ENCODE data around the gene CYTL1. TPM values are rescaled to one million over a fixed set of nuclear protein-coding genes. Genes with fewer than 3 reads are reported as not detected.

Gene CYTL1
- total RNA-seq, 1 experiment from 2014 or later, result not detected

DNA sequence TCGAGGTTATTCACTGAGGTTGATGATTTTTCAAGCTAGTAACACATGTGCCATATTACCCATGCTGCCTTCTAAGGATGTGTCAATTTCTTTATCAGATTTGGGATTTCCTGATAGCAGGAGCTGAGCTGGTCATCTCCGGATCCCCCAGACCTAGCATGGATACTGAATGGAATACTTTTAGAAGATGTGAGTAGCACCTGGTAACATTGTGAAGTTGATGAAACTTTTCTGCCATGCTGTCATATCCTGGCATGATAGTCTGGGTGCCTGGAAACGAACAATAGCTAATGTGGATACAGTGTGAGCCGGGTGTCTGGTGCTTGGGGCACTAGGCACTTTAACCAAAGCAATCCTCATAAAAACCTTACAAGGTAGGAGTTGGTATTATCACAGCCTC lies 11.0 kb upstream of the CYTL1 start:
- Histone ChIP-seq H3K27ac (ENCODE audit: low read length) (no peak overlapping the region), H3K4me2 (ENCODE audit: low read length) (no peak overlapping the region), H3K27me3 (ENCODE audit: low read length) (peaks cover 7% of the 10 kb centered on the region), H3K4me3 (ENCODE audit: low read length) (no peak overlapping the region), H4K20me1 (ENCODE audit: low read length) (no peaks in the 10 kb centered on the region), H3K9ac (ENCODE audit: low read length) (no peak overlapping the region), H3K4me1 (ENCODE audit: insufficient read depth, low read length) (no peaks in the 10 kb centered on the region), H3K9me2 (replicated peaks; ENCODE audit: low read length) (no peaks in the 10 kb centered on the region), H3K79me2 (ENCODE audit: low read length) (no peaks in the 10 kb centered on the region), H3K9me3 (ENCODE audit: low read length) (no peaks in the 10 kb centered on the region), H3F3A (ENCODE audit: low read length, unreplicated experiment) (no peaks in the 10 kb centered on the region), H2AFZ (ENCODE audit: low read length) (no peak overlapping the region), H3K36me3 (ENCODE audit: low read depth, low read length) (no peaks in the 10 kb centered on the region)
- TF ChIP-seq EZH2 (IDR thresholded peaks at IDR 0.05; ENCODE audit: low read length, unreplicated experiment) (no peak), EZH2phosphoT487 (IDR thresholded peaks at IDR 0.05; ENCODE audit: borderline replicate concordance, low read length) (no peak)
- TF ChIP-seq, protein P1, sequence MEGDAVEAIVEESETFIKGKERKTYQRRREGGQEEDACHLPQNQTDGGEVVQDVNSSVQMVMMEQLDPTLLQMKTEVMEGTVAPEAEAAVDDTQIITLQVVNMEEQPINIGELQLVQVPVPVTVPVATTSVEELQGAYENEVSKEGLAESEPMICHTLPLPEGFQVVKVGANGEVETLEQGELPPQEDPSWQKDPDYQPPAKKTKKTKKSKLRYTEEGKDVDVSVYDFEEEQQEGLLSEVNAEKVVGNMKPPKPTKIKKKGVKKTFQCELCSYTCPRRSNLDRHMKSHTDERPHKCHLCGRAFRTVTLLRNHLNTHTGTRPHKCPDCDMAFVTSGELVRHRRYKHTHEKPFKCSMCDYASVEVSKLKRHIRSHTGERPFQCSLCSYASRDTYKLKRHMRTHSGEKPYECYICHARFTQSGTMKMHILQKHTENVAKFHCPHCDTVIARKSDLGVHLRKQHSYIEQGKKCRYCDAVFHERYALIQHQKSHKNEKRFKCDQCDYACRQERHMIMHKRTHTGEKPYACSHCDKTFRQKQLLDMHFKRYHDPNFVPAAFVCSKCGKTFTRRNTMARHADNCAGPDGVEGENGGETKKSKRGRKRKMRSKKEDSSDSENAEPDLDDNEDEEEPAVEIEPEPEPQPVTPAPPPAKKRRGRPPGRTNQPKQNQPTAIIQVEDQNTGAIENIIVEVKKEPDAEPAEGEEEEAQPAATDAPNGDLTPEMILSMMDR (conservative IDR thresholded peaks at IDR 0.05; ENCODE audit: low read depth, low read length), result no peak
- no peak for DNase-seq
- intact Hi-C loops (cut with micrococcal nuclease), result no loop called here
- CTCF ChIA-PET, result no interaction called here
- no TSS peak for BruUV-seq (replicated peaks)
- no peak for ATAC-seq
- POLR2A ChIA-PET (ENCODE audit: unreplicated experiment), result no interaction called here

DNA sequence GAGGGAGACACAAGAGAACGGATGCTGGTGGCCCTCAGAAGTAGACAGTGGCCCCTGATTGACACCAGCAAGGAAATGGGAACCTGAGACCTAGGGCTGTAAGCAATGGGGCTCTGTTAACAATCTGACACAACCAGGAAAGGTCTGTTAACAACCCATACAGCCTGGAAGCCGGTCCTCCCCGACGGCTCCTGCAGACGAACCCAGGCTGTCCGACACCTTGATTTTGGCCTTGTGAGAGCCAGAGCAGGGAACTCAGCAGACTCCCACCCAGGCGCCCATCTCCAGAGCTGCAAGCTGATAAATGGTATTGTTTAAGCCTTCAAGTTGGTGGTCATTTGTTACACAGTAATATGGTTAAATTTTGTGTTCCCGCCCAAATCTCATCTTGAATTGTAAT lies 10.2 kb upstream of the CYTL1 start:
- Histone ChIP-seq H3K4me1 (ENCODE audit: insufficient read depth, low read length) (no peaks in the 10 kb centered on the region), H2AFZ (ENCODE audit: low read length) (no peak overlapping the region), H3K9me2 (replicated peaks; ENCODE audit: low read length) (no peaks in the 10 kb centered on the region), H4K20me1 (ENCODE audit: low read length) (no peaks in the 10 kb centered on the region), H3K79me2 (ENCODE audit: low read length) (no peaks in the 10 kb centered on the region), H3K9me3 (ENCODE audit: low read length) (no peaks in the 10 kb centered on the region), H3F3A (ENCODE audit: low read length, unreplicated experiment) (no peaks in the 10 kb centered on the region), H3K27ac (ENCODE audit: low read length) (no peak overlapping the region), H3K27me3 (ENCODE audit: low read length) (peaks cover 11% of the 10 kb centered on the region), H3K9ac (ENCODE audit: low read length) (no peak overlapping the region), H3K36me3 (ENCODE audit: low read depth, low read length) (no peaks in the 10 kb centered on the region), H3K4me2 (ENCODE audit: low read length) (no peak overlapping the region), H3K4me3 (ENCODE audit: low read length) (no peak overlapping the region)
- ATAC-seq, result no peak
- no peak for TF ChIP-seq EZH2 (IDR thresholded peaks at IDR 0.05; ENCODE audit: low read length, unreplicated experiment)
- no peak for TF ChIP-seq EZH2phosphoT487 (IDR thresholded peaks at IDR 0.05; ENCODE audit: borderline replicate concordance, low read length)
- TF ChIP-seq, protein P1 (conservative IDR thresholded peaks at IDR 0.05; ENCODE audit: low read depth, low read length), result no peak
- intact Hi-C loops (cut with micrococcal nuclease), result no loop called here
- CTCF ChIA-PET, result no interaction called here
- DNase-seq, result no peak
- POLR2A ChIA-PET (ENCODE audit: unreplicated experiment), result no interaction called here
- no TSS peak for BruUV-seq (replicated peaks)

DNA sequence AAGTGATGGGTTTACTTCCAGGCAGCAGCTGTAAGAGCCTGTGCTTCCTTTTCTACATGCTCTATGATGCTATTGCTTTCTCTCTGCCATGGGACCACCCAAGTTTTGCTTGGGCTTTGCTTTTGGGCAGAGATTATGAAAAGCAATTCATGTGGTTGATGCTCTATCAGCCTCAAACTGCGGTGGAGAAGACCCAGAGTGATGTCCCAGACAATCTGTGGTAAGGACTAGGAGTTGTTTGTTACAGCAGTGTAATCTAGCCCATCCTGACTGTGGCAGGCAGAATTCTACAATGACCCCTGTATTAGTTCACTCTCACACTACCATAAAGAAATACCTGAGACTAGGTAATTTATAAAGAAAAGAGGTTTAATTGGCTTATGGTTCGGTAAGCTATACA lies 9.2 kb upstream of the CYTL1 start:
- TF ChIP-seq EZH2 (IDR thresholded peaks at IDR 0.05; ENCODE audit: low read length, unreplicated experiment), result no peak
- TF ChIP-seq EZH2phosphoT487 (IDR thresholded peaks at IDR 0.05; ENCODE audit: borderline replicate concordance, low read length), result no peak
- TF ChIP-seq, protein P1 (conservative IDR thresholded peaks at IDR 0.05; ENCODE audit: low read depth, low read length), result no peak
- Histone ChIP-seq H3K4me2 (ENCODE audit: low read length) (no peak overlapping the region), H3K36me3 (ENCODE audit: low read depth, low read length) (no peaks in the 10 kb centered on the region), H3K9me2 (replicated peaks; ENCODE audit: low read length) (no peaks in the 10 kb centered on the region), H2AFZ (ENCODE audit: low read length) (no peak overlapping the region), H3K9me3 (ENCODE audit: low read length) (no peaks in the 10 kb centered on the region), H3K9ac (ENCODE audit: low read length) (no peak overlapping the region), H3K27me3 (ENCODE audit: low read length) (peaks cover 11% of the 10 kb centered on the region), H3K4me3 (ENCODE audit: low read length) (no peak overlapping the region), H3K79me2 (ENCODE audit: low read length) (no peaks in the 10 kb centered on the region), H3K27ac (ENCODE audit: low read length) (no peak overlapping the region), H4K20me1 (ENCODE audit: low read length) (no peaks in the 10 kb centered on the region), H3F3A (ENCODE audit: low read length, unreplicated experiment) (no peaks in the 10 kb centered on the region), H3K4me1 (ENCODE audit: insufficient read depth, low read length) (no peaks in the 10 kb centered on the region)
- BruUV-seq (replicated peaks), result no TSS peak
- intact Hi-C loops (cut with micrococcal nuclease), result no loop called here
- ATAC-seq (no peak), DNase-seq (no peak)
- ChIA-PET POLR2A (ENCODE audit: unreplicated experiment) (no interaction called here), CTCF (no interaction called here)

Data from PC-3 (cell line).